Kidney (tissue), 14 donors: ENCODE results near the gene CHD8. TPM values are rescaled to one million over a fixed set of nuclear protein-coding genes. Genes with fewer than 3 reads are reported as not detected.

Experiments
- DNase-seq, 5 donors: peaks; one replicate each; pipeline ENCODE4 v3.0.0-alpha.2; 2013 to 2020
- FAIRE-seq: peaks from 2 replicates; lab custom pipeline; 2012; peaks lifted over from hg19 to GRCh38; lab: Jason Lieb, UNC
- H3K27ac ChIP-seq, 2 donors: one replicate each; pipeline ENCODE4 v1.7.0; 2013; ENCODE audit warnings: low read depth in 2 of 2, low read length in 2 of 2, inconsistent platforms in 1 of 2
- H3K27me3 ChIP-seq: one replicate; pipeline ENCODE4 v1.7.1; 2013; ENCODE audit warnings: low read length, inconsistent platforms; ENCODE audit not compliant: control insufficient read depth, insufficient read depth
- H3K36me3 ChIP-seq, 3 donors: one replicate each; pipeline versions ENCODE4 v1.7.0 to v1.7.1; 2013; ENCODE audit warnings: low read length in 3 of 3, control low read depth in 1 of 3, inconsistent platforms in 1 of 3; ENCODE audit not compliant: insufficient read depth in 3 of 3, control insufficient read depth in 2 of 3
- H3K4me1 ChIP-seq, 3 donors: one replicate each; pipeline versions ENCODE4 v1.7.0 to v1.7.1; 2013; ENCODE audit warnings: low read length in 3 of 3, inconsistent platforms in 1 of 3, low read depth in 1 of 3; ENCODE audit not compliant: control insufficient read depth in 2 of 3, insufficient read depth in 2 of 3
- H3K4me3 ChIP-seq, 3 donors: one replicate each; pipeline versions ENCODE4 v1.7.0 to v1.8.1; 2013; ENCODE audit warnings: low read length in 3 of 3, control low read depth in 1 of 3, inconsistent platforms in 1 of 3
- H3K9ac ChIP-seq, 3 donors: one replicate each; pipeline versions ENCODE4 v1.7.0 to v1.7.1; 2013; ENCODE audit warnings: low read length in 3 of 3, control low read depth in 1 of 3, inconsistent platforms in 1 of 3
- H3K9me3 ChIP-seq, 3 donors: one replicate each; pipeline versions ENCODE4 v1.7.0 to v1.7.1; 2013; ENCODE audit warnings: low read length in 3 of 3, control low read depth in 1 of 3, inconsistent platforms in 1 of 3; ENCODE audit not compliant: control insufficient read depth in 2 of 3, insufficient read depth in 1 of 3
- CTCF ChIP-seq: IDR thresholded peaks from 3 replicates; pipeline ENCODE4 v1.5.1; 2012; ENCODE audit warnings: mild to moderate bottlenecking, moderate library complexity, borderline replicate concordance; ENCODE audit not compliant: insufficient read depth; ENCODE audit errors: extremely low read depth
- intact Hi-C: fragments of 100-400 bp; cut with DNase I; formaldehyde crosslinking; loops from one replicate; pipeline ENCODE4 v1.11.1; 2022
- polyA plus RNA-seq: library from polyadenylated mRNA; stranded (reverse); fragments of 350-450 nt; fragmentation: Illumina TruSeq; extraction: RNeasy Lipid Tissue Mini Kit (QIAGEN cat#74804); gene quantifications from one replicate; pipeline ENCODE4 v1.2.3, GENCODE V29; 2014; ENCODE audit warnings: low read depth, low replicate concordance; ENCODE audit not compliant: insufficient read depth
- total RNA-seq: library from RNA; stranded (reverse); fragmentation: NEBNext Ultra II Directional; extraction: Animal tissue kit (Norgen Biotek cat#: 25700); gene quantifications from one replicate; pipeline ENCODE4 v1.2.1, GENCODE V29; 2021
- donor health status: control.
- donor health status: control.
- donor health status: control.
- donor health status: control.
- donor health status: control.
- donor health status: DM: yes; HTN: yes; CAD: no.
- donor health status: Normal renal cell carcinoma (clear cell type).

CHD8 gene
- total and polyA plus RNA-seq, 2 donors from 2014 or later, result 35.8 to 77.4 TPM

- Histone ChIP-seq H3K36me3 (peaks cover 14 to 49% (median 26%) of the 10 kb centered on the region in 3 donors), H3K27ac (no peak overlapping the region), H3K4me1 (no peaks in the 10 kb centered on the region), H3K27me3 (no peaks in the 10 kb centered on the region), H3K9me3 (no peaks in the 10 kb centered on the region), H3K4me3 (no peak overlapping the region), H3K9ac (no peak overlapping the region)
- no peak for TF ChIP-seq CTCF
- no peak for FAIRE-seq
- no peak for DNase-seq
- intact Hi-C loops, result no loop called here
Measured at GRCh38 chr14:21431126-21431525, 24.8 kb downstream of the CHD8 start.

- H3K36me3 ChIP-seq, result peaks cover 22 to 65% (median 36%) of the 10 kb centered on the region in 3 donors
- DNase-seq (no peak), FAIRE-seq (no peak)
Measured at GRCh38 chr14:21428930-21429329, 27.0 kb downstream of the CHD8 start.

GRCh38 chr14:21426692-21427091 is 29.2 kb downstream of the CHD8 start:
- intact Hi-C loops, result no loop called here
- FAIRE-seq, result no peak
- DNase-seq, result no peak

More at GRCh38 chr14:21428930-21429329, 27.0 kb downstream of the CHD8 start:
- no peaks in the 10 kb centered on the region for H3K9me3 ChIP-seq
- H3K4me1 ChIP-seq, result no peaks in the 10 kb centered on the region
- intact Hi-C loops, result no loop called here
- no peak overlapping the region for H3K27ac ChIP-seq
- H3K9ac ChIP-seq, result no peak overlapping the region
- no peaks in the 10 kb centered on the region for H3K27me3 ChIP-seq
- no peak for TF ChIP-seq CTCF
- H3K4me3 ChIP-seq, result no peak overlapping the region

More at GRCh38 chr14:21426692-21427091, 29.2 kb downstream of the CHD8 start:
- H3K4me3 ChIP-seq, result no peak overlapping the region
- H3K27me3 ChIP-seq, result no peaks in the 10 kb centered on the region
- H3K4me1 ChIP-seq, result no peaks in the 10 kb centered on the region
- peaks cover 29 to 72% (median 43%) of the 10 kb centered on the region in 3 donors for H3K36me3 ChIP-seq
- H3K9me3 ChIP-seq, result no peaks in the 10 kb centered on the region
- H3K9ac ChIP-seq, result no peak overlapping the region
- H3K27ac ChIP-seq, result no peak overlapping the region
- no peak for TF ChIP-seq CTCF
